Suppressor macrophage treated with lipopolysaccharide for 4 hours (primary cell): ENCODE results near the gene LYPD6B.

Source experiments
- DNase-seq: peaks from one replicate; pipeline ENCODE4 v3.0.0-alpha.2; 2020

LYPD6B gene

DNA sequence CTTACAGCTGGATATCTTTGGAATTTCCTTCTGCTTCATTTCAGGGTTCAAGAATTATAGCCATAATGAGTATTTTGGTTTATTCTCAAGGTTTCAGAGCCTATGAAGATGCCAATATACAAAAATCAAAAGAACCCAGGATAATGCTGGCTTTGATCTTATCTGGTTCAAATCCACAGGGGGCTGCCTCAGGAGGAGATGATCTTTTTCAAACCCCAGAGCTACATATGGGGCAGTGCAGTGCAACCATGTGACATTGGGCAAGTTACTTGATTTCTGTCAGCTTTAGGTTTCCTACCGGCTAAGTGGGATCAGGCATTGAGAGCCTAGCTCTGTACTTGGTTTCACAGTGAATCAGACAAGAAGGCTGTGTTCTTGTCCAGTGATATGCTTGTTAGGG is 23.0 kb upstream of the LYPD6B start:
- no peak for DNase-seq

DNA sequence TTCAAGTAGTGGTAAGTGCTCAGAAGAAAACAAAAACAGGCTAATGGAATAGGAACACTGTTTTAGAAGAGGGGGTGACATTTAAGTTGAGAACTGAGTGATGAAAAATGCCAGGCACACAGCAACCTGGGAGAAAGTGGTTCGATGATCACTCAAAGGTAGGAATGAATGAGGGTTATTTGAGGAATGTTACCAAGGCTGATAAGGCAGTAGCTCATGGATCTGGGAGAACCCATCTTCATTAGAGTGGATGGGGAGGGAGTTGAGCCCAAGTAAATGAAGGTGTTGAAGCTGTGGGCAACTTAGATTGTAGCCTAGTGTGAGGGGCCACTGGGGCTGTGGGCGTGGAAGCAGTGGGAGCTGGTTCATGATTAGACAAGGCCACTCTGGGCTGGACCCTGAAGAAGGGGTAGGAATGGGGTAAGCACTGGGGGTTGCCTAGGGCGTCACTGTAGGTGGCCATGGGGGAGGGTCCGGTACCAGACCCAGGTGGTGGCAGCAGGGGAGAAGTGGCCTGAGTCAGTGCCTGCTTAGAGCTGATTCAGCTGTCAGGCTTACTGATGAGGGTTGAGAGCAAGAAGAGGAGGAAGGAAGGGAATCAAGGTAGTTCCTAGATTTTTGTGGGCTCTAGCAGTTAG is 22.5 kb upstream of the LYPD6B start:
- DNase-seq, result no peak

- DNase-seq, result peak; percentile 88
Measured at GRCh38 chr2:149017116-149017985, 21.1 kb upstream of the LYPD6B start.

DNA sequence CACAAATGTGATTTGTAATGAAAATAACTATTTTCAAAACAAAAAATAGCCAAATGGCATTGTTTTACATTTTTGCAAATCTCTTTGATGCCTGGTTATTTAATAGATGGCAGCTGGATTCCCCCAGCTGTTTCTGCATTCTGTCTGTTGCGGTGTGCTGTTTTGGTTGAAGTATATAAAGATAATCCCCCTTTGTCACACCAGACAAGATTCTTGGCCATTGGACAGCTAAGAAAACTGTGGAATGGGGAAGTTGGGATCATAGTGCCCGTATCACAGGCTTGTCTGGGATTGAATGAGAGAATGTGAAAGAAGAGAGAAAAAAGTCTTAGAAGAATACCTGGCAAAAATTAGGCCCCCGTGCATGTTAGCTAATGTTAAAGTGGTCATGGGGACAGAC is 19.5 kb upstream of the LYPD6B start:
- DNase-seq, result no peak

- DNase-seq, result no peak
Measured at GRCh38 chr2:149019768-149020167, 18.7 kb upstream of the LYPD6B start.

DNA sequence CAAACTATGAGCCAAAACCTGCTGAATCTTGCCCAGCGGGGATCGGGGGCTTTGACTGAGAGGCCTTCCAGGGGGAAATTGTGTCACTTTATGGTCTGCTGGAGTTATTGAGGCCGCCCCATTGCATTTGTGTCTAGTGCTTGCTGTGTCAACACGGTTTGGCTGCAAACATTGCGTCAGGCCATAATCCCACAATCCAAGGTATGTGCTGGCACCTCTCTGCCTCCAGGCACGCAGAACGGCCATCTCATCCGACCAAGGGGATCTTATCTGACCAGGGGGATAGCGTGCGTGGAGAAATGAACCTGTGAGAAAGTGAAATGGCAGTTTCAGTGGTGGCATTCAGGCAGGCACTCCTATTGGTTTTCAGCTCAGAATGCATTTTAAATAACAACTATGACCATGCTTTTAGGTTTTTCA is 18.1 kb upstream of the LYPD6B start:
- DNase-seq, result no peak

DNA sequence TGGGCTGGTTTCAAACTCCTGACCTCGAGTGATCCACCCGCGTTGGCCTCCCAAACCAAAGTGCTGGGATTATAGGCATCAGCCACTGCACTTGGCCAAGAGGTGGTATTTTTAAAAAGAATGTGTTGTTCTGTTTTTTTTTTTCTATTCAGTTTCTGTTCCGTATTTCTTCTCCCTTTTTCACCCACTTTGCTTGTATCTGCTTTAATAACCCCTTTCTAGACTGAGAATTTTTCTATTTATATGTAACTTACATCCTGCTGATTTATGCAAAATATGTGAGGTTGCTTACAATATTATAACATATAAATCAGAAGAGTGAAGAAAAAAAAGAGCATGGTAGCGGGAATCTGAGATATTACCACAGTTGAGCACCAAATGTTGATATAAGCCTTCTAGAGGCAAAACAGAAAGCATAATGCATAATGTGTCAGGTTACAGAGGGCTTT is 17.2 kb upstream of the LYPD6B start:
- peak; percentile 22 for DNase-seq

- DNase-seq, result no peak
Measured at GRCh38 chr2:149021761-149022160, 16.7 kb upstream of the LYPD6B start.

- no peak for DNase-seq
Measured at GRCh38 chr2:149023091-149023490, 15.4 kb upstream of the LYPD6B start.

DNA sequence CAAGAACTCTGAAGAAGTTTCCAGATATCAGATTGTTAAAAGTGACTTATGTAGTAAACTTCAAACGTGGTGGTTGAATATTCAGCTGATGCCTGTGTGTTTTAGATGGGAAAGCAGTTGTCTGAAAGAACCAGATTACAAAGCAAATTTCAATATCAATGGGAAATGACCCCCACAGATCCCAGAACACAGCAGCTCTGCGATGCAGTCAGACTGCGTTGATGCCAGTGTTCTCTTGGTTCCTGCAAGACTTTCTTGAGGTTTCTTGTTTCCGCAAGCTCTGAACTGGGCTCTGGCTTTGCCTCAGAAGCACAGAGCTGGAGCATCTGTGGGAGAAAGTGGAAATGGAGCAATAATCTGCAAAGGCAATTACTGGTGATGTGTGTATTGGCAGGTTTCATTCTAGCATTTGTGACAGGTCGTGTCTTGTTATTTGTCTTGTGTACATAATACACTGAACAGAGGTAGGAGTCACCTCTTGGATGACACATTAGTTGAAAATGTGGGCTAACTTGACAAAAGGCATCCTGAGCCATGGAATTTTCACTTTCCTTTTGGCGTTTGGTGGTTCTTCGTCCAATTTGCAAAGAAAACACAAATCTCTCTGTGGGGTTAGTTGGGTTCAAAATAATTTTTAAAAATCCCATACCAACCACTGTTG is 10.8 kb upstream of the LYPD6B start:
- DNase-seq, result no peak

GRCh38 chr2:149028377-149028776 is 10.1 kb upstream of the LYPD6B start:
- DNase-seq, result no peak

DNA sequence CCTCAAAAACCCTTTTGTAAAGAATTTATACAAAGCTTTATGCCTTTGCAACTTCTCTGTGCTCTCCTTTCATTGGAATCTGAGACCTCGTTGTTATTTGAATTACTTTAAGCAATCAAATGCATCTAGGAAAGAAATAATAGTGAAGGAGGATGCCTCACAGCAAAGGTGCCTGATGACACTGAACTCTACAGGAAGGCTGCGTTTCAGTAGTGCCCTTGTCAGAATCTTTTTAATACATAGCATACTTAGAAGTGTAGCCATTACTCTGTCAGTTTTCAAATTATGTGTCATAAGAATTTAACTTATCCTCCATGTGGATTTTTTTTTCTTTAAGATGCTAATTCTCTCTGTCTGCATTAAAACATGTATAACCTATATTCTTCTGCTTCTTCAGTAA is 9.6 kb upstream of the LYPD6B start:
- DNase-seq, result no peak

- no peak for DNase-seq
Measured at GRCh38 chr2:149029307-149029965, 9.1 kb upstream of the LYPD6B start.

GRCh38 chr2:149031396-149031795 is 7.1 kb upstream of the LYPD6B start:
- DNase-seq, result no peak

DNA sequence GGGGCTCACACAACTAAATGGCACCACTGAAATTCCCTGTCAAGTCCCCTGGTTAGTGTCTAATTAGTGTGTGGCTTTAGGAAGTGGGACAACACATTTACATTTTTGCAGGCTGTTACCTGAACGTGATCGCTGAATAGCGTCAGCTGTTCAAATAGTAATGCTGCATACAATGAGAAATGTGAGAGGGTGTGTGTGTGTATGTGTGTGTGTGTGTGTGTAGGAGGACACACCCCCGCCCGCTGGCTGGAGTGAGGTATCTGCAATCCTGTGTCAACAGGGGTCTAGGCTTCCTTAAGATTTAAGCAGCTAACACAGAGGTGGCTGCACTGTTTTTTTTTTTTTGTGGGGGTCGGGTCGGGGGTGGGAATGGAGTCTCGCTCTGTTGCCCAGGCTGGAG is 4.8 kb upstream of the LYPD6B start:
- no peak for DNase-seq

- no peak for DNase-seq
Measured at GRCh38 chr2:149034406-149034805, 4.1 kb upstream of the LYPD6B start.

- DNase-seq, result no peak
Measured at GRCh38 chr2:149036507-149037293, 1.8 kb upstream of the LYPD6B start.

DNA sequence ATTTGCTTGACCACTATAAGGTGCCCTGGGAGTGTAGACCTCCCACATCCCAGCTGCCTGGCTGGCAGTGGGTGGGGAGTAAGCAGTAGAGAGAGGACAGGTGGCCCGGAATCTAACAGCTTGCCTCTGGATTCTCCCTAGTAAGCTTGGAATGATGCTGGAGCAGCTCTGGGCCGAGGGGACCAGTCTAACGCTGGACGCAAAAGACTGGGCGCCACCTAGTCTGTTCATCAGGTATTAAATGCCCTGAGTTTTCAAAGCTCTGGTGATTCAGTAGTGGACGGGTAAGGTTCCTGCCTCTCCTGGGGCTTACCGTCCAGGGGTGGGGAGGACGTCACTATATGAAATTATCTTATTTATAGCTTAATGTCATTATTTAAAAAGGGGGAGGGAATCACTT is 648 bp upstream of the LYPD6B start:
- DNase-seq, result no peak

- no peak for DNase-seq
Measured at GRCh38 chr2:149039213-149039724, 770 bp downstream of the LYPD6B start.

DNA sequence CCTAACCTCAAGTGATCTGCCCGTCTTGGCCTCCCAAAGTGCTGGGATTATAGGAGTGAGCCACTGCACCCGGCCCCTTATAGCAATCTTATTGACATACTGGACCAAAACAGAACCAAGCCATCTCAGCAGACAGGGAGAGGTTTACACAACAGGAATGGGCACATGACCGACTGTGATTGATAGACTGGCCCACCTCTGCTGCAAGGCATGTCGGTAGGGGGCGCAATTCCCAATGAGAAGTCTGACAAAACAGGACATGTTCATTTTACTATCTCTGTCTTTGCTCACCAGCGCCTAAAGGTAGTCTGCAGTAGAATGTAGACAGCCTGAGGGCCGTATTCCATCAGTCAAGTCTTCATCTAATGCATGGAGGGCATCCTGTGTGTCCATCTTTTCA is 2.0 kb downstream of the LYPD6B start:
- peak; percentile 64 for DNase-seq

DNA sequence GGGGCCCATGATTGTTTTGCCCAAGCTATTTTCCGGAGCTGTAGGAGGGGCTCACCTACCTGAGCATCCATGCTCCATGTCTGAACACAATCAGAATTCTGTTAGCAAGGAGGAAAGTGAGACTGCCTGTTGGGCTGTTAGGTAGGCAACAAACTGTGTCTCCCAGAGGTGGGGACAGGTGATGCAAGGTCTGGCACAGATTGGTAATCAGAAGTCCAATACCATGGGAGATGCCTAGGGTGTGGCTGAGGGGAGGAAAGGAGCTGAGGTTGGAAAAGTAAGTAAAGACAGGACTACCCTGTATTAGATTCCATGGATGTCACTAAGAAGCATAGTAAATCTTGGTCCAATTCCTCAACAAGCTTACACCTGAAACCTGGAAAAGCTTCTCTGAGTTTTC is 3.0 kb downstream of the LYPD6B start:
- DNase-seq, result no peak

DNA sequence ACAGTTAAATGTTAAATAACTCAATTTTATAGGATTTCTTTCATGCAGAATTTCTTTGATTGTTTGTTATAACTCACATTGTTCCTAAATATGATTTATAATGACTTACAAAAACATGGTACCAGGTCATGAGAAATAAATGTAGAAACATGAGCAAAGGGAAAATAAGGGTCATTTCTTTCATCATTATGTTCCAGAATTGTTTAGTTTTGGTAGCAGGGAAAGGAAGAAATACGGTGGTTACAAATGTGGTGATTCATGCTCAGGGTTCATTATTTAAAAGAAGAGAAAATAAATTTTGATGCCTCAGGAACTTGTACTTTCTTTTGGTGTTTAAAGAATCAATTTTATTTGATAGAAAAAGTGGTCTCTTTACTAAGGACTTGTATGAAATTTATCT is 4.4 kb downstream of the LYPD6B start:
- no peak for DNase-seq
